HG03175 (cell line): ENCODE measurements around the gene CDK5RAP2.

Experiments
- ATAC-seq: cut with Tn5 transposase; IDR thresholded peaks from one replicate; pipeline ENCODE4 v1.9.1; 2021; ENCODE audit warnings: mild to moderate bottlenecking, moderate library complexity; ENCODE audit not compliant: unreplicated experiment

Gene CDK5RAP2

DNA sequence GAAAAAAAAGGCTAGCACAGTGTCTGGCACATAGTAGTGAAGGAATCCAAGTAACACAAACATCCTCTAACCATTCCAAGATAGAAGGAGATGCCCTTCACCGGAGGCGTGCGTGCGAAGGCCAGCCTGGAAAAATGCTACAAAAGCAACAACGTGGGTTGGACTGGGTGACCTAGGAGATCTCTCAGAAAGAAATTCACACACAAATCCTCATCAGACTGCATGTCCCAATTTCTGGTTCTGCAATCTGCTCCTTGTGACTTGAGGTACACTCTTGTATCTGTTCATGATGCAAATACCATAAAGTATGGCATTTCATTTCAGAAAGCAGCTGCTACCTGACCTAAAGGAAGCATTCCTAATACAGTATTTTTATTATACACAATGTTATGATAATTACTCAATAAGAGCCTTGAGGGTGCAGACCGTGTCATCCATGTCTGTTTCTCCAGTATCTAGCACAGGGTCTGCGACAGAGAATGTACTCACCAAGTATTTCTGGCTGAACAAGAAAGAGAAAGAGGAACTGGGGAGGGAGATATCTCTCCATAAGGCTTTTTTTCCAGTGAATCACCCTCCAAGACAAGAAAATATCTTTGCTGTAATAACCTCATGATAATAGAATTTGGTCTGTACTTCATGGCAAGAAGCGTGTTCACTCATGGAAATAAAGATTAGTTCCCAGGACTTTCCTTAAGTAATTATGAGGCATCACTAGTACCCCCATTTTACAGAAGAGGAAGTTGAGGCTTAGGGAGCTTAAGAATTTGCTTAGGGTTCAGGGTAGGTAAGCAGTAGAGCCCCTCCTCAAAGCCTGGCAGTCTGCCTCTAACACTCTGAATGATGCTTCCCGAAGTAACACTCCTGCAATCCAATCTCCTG is 138.3 kb downstream of the CDK5RAP2 start:
- ATAC-seq, result no peak

DNA sequence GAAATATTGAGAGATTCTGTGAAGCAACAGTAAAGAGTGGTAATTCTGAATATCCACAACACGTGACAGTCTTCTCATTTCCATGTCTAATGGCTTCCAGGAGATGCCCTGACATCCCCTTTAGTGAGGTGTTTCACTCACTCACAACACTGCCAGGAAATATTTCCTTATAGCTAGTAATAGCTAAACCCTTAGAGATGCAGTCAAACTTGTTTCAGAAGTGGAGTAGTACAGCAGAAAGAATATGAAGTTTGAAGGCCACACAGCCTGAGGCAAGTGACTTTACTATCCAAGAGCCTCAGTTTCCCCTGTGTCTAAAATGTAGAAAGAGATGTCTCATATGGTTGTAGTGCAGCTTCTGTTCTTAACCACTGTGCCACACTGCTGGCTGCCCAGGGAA is 139.2 kb downstream of the CDK5RAP2 start:
- ATAC-seq, result no peak

DNA sequence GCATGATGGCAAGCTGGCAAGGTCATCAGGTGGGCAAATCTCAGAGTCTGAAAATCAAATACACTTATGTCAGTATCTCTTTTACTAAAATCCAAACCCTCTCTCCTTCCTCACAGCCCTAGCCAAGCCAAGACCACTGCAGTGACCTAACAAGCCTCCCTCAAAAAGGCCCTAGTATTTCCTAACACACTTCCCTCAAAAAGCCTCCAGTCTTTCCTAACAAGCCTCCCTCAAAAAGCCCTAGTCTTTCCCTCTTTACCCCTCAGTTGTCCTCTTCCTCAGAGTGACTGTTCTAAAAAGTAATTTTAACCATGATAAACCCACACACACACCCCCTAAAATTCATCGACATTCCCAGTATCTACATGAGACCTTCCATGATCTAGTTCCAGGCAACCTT is 140.0 kb downstream of the CDK5RAP2 start:
- no peak for ATAC-seq

DNA sequence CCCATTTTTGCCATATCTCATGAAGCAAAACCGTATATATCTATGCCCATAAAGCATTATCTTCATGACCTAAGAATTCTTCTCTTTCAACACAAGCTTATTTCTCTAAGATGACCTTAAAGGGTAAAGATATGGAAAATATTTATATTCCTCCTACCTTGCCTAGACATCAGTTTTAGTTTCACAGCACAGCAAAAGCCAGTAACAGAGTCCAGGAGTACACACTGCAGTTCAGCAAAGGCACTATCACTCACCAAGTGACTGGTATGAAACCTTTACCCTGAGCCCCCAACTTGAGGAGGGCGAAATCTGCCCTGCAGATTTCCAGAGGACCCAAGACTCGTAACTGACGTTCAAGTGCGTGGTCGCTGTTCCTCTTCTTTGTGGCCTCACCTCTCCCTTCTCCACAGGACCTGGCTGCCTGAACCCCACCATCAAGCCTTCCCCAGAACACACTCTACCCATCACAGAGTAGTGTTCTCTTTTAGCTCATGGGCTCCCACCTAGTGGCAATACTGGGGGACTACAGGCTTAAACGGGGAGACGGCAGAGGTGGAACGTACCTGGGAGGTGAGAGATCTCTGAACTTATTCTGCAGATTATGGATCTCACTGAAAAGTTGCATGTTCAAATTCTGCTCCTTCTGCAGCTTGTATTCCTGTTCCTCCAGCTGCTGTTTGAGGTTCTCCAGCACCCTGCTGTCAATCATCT is 141.0 kb downstream of the CDK5RAP2 start:
- peak; percentile 54 for ATAC-seq

DNA sequence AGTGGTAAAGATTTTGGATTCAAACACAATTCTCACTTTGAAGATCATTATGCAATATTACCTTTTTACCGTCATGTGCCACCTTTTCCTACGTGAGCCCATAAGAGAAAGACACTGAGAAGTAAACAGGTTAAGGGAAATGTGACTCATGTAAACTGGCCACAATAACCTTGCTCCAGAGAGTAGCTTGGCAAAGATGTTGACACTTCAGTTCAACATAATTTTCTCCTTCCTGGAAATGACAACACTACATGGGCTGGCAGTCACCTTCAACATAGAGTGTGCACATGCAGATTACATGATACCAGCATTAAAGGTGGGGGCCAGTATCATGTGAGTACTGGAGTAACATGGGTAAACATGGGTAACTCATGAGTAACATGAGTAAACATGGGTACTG is 141.9 kb downstream of the CDK5RAP2 start:
- ATAC-seq, result no peak

DNA sequence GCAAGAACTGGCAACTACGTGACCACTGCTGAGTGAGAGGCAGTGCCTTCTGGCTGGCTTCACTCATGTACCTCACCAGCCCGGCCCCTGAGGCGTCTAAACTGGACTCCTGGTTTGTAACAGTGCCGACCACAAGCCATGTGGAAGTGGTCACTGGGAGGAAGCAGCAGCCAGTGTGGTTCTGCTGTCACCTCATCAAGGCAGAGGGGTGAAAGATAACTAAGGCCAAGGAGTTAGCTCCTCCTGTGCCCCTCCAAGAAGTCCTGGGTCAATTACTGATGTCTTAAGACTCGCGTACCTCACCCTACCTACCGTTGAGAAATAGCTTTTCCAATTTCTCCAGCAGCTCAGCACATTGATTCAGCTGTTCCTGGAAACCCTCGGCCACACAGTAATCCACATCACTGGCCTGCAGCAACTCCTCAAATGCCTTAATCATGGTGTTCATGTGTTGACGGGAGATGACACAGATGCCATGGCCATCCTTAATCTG is 142.9 kb downstream of the CDK5RAP2 start:
- ATAC-seq, result no peak

DNA sequence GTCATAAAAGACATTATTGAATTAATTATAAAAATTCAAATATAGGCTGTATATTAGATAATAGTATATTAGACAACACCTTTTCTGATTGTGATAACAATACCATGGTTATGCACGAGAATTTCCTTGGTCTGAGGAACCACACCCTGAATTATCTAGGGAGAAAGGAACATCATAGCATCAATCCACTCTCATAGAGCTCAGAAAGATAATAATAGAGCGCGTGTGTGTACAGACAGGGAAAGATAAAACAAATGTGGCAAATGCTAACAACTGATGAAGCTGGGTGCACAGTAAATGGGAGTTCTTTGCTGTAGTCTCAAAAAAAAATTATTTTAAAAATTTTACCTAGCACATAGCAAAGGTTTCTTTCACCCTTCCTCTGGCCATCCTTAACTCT is 143.5 kb downstream of the CDK5RAP2 start:
- no peak for ATAC-seq

DNA sequence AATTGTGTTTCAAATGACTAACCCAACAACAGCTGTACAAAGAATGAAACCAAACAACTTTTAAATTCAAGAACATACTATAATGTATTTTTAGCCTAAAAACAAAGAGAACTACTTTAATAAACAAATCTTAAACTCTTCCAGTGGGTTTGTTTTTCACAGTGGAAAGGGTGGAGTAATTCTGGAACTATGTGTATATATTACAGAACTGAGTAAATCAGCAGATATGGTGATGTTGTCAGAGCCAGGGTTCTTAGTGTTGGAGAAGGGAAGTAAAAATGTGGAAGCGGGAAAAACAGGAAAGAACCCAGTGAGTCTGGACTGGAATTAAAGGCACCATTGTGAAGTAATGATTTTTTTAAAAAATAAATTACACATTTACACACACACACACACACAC is 144.9 kb downstream of the CDK5RAP2 start:
- no peak for ATAC-seq

DNA sequence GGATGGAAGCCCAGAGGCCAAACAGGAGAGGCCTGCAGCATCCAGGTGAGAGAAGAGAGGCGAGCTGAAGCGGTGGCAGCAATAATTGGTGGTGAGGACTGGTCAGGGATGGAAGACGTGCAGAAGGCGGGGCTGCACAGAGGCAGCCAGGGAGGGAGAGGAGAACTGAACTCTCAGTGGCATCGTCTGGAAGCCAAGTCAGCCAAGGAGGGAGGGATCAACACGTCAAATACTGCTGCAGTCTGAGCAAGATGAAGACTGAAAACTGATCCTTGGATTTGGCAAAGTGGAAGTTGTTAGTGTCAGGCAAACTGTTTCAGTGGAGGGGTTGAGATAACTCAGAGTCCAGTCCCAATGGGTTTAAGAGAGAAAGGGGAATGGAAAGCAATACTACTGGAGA is 145.4 kb downstream of the CDK5RAP2 start:
- ATAC-seq, result no peak

DNA sequence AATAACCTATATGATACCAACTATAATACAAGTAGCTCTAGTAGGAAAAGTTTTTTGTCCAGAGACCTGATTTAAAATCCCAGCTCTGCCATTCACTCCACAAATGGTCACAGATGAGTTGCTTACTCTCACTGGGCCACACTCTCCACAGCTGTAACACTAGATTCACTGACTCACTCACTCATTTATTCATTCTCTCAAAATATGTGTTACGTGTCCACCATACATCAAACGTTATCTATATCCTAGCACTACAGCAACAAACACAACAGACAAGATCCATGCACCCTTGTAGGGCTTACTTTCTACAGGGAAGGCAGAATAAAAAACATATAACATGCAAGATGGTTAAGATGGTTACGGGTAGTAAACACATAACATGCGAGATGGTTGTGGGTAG is 146.3 kb downstream of the CDK5RAP2 start:
- ATAC-seq, result no peak

DNA sequence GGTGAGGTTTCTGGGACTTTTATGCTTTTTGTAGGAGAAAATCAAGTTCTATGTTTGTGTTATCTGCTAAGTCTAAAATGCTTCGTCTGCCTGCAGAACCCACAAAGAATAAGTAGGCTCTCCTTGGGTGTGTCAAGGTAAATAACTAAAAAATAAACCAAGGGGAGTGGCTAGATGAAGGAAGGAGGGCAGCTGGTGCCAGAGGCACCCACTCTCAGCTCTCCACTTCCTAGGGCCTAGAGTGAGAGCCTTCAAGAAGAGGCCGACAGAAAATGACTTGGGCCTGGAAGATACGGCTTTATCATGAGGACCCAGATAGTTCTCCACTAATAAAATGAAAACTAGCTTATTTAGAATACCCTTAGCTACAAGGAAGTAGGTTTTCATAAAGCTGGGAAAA is 147.4 kb downstream of the CDK5RAP2 start:
- no peak for ATAC-seq

DNA sequence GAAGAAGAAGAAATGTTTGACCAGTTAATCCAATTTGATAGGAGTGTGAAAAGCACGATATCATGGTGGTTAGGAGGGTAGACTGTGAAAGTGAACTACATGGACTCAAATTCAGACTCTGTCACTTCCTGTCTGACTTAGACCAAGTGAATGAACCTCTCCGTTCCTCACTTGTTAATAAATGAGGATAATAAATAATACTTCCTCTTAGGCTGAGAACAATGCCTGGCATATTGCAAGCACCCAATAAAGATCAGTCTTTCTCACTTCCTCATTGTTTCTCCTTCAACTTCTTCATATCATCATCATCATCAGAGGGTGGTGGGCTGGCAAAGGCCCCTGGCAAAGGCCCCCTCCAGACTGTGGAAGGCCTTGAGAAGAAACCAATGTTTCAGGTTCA is 148.7 kb downstream of the CDK5RAP2 start:
- ATAC-seq, result no peak

DNA sequence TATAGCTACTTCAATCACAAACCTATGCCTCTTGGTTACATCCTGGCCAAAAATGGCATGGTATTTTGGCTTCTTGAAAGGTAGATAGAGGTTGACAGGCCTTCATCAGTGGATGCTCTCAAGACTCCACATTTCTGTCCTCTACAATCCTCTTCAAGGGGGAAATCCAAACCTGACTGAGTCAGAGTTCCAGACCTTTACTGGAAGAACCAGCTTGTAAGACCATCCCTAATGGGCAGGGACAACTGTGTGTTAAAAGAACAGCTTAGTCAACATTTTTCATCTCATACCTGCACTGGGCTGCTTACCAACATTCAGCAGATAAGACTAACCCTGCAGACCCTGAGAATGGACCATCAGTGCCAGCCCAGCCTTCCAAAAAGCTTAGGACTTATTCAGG is 155.7 kb downstream of the CDK5RAP2 start:
- ATAC-seq, result no peak

DNA sequence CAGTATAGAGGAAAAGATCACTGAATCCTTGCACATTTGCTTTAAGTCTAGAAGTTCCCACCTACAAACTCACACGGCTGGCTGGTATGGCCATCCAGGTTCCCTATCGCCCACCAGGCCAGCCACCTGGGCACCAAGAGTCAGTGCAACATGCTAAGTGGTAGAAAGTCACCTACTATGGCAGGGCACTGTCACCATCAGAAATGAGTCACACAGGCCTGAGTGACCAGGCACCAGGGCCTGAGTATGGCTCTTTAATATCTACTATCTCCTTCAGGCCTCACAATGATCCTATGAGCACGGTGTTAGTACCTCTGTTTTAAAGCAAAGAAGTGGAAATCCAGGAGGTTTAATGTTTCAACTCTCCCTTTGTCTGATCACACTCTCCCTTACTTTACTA is 156.2 kb downstream of the CDK5RAP2 start:
- no peak for ATAC-seq

DNA sequence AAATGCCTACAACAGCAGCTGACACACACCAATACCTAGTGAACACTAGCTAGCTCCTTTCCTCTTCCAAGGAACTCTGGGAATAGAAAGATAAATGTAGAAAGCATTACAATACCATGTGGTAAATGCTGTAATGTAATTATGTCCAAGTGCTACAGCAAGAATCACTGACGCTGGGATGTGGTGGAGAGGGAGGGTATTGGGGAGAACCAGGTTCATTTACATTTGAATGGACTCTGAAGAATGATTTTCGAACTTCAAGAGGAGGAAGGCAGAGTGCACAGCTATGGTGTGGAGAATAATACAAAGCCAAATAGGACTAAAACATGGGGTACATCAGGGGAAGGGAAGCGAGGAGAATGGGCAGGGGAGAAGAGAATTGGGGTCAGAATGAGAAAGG is 158.0 kb downstream of the CDK5RAP2 start:
- no peak for ATAC-seq

DNA sequence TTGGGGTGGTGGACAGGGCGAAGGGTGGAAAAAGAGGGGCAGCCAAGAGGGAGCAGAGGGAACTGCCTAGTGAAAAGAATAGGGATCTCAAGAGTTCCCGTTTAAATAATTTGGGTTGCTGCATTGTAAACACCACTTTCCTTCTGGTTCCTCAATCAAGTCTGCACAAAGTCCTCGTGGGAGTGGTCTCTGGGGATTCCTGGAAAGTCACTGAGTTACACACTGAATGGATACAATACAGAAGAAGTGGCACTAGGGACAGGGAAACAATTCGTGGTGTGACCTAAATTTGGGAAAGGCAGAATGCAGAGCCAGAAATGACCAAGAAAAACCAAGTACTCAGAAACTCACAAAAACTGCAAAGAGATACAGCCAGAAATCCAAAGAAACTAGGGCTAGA is 161.7 kb downstream of the CDK5RAP2 start:
- no peak for ATAC-seq

DNA sequence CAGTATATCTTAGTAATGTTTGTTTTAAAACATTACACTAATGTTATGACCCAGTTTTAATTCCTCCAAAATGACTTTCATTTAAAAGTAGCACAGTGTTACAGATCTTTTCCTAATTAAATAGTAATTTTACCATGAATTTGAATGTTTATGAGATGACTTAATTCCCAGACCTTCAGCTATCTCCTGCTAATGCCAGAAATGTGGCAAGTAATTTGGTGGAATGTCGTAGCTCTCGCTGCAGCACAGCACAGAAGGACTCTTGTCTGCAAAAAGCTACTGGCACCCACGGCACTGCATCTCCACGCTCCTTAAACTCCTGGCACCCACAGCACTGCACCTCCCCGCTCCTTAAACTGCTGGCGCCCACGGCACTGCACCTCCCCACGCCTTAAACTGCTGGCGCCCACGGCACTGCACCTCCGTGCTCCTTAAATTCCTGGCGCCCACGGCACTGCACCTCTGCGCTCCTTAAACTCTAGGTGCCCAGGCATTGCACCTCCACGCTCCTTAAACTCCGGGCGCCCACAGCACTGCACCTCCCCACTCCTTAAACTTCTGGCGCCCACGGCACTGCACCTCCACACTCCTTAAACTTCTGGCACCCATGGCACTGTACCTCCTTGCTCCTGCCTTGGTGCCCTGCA is 163.1 kb downstream of the CDK5RAP2 start:
- ATAC-seq, result no peak

DNA sequence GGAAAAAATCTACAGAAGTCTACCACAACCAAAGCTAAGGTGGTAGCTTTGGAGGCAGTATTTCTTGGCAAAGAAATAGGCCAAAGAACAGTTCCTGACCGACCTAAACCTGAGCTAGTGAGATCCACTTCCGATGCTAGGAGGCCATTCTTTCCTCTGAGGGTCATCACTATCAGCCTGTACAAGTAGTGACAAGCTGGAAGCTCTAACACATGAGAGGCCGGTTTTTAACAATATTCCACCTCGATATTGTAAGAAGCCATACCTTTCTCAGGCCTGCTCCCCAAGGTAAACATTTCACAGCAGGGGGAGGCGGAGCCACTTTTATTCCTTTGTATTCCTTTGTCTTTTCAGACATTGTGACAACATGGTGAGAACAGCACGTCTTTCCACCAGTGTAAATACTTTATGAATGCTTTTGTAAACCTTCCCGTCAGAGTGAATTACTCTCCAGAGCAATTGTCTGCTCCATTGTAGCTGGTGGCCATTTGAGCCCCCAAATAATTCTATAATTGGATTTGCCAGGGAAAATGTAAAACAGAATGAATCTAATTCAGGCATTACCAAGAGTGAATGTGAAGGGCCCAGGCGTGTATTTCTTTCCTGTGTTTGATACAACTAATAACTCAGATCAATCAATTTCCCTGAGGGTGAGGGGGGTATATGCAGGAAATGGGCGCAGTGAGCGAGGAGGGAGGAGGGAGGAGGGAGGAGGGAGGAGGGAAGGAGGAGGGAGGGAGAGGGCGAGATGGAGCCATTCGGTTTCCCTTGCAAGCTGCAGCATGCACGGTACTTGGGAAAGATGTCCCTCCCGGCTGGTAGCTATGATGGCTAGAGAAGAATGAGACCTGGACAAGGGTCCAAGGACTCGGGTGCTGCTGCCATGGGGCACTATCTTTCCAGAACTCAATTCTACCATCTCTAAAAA is 166.6 kb downstream of the CDK5RAP2 start:
- ATAC-seq, result no peak

DNA sequence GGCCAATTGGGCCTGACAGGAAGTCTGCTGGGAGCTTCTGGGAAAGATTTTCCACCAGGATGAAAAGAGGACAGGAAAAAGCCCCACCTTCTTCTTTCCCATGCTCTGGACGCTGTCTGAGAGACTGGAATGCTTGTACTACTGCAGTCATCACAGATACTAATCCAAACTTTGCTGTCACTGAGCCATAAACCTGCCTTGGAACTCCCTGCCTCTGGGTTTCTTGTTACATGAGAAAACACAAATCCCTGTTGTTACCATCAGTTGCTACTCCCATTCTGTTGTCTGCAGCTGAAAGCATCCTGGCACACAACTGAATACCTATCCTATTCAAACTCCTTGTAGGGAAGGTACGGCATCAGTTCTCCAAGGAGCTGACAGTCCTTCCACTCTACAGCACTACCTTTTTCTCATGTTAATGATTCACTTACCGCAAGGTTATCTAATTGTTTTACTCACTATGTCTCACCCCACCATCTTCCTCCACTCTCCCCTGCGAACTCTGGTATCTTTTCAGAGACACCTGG is 167.5 kb downstream of the CDK5RAP2 start:
- ATAC-seq, result no peak

DNA sequence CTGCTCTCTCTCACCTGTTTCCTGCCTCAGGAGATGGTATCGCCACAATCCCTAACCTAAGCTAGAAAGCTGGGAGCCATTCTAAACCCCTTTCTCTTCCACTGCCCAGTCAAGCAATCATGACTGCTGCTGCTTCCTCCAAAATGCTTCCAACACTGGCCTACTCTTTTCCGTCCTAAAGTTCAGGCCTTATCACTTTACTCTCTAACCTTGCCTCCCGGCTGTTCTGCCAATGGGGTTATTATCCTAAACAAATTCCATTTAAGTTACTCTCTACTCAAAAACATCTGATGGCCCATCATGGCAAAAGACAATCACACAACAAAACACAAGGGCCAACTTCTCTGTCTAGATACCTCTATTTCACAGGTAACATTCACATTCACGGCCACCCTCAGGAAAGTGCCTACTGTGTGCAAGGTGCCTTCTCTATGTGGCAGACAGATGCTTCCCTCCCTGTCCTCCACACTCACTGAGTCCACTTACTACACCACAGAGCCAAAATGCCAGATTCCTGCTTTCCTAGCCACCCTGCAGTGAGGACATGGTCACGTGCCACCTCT is 168.0 kb downstream of the CDK5RAP2 start:
- no peak for ATAC-seq
